Type B pancreatic cell (in vitro differentiated cells): ENCODE measurements around the gene VAPB. TPM values are rescaled to one million over a fixed set of nuclear protein-coding genes. Genes with fewer than 3 reads are reported as not detected.

ENCODE experiments used
- DNase-seq: peaks from one replicate; pipeline ENCODE4 v3.0.0; 2021; ENCODE audit warnings: mixed read lengths; ENCODE audit not compliant: unreplicated experiment; ENCODE audit errors: extremely low spot score
- H3K27ac Mint-ChIP-seq: 2 replicates; pipeline ENCODE4 v1.8.0; 2021; ENCODE audit warnings: mild to moderate bottlenecking, mixed read lengths
- H3K27me3 Mint-ChIP-seq: 2 replicates; pipeline ENCODE4 v1.8.0; 2021; ENCODE audit warnings: mixed read lengths
- H3K36me3 Mint-ChIP-seq: 2 replicates; pipeline ENCODE4 v1.8.0; 2021; ENCODE audit warnings: mixed read lengths
- H3K4me1 Mint-ChIP-seq: one replicate; pipeline ENCODE4 v1.8.0; 2021; ENCODE audit warnings: mixed read lengths; ENCODE audit not compliant: unreplicated experiment
- H3K4me3 Mint-ChIP-seq: 2 replicates; pipeline ENCODE4 v1.8.0; 2021; ENCODE audit warnings: mild to moderate bottlenecking, mixed read lengths
- H3K9me3 Mint-ChIP-seq: 2 replicates; pipeline ENCODE4 v1.8.0; 2021; ENCODE audit warnings: mixed read lengths
- total RNA-seq: library from RNA; stranded (reverse); gene quantifications from 2 replicates; pipeline ENCODE4 v1.2.1, GENCODE V29; 2021; ENCODE audit warnings: low replicate concordance
- TF ChIP-seq, protein P1 (sequence below): fragments of 200-600 bp; sonication (generic); conservative IDR thresholded peaks from 2 replicates; pipeline ENCODE4 v1.5.0; 2021; ENCODE audit warnings: antibody characterized with exemption, mild to moderate bottlenecking

VAPB gene
- total RNA-seq, 1 donor from 2014 or later: 58.9 TPM

DNA sequence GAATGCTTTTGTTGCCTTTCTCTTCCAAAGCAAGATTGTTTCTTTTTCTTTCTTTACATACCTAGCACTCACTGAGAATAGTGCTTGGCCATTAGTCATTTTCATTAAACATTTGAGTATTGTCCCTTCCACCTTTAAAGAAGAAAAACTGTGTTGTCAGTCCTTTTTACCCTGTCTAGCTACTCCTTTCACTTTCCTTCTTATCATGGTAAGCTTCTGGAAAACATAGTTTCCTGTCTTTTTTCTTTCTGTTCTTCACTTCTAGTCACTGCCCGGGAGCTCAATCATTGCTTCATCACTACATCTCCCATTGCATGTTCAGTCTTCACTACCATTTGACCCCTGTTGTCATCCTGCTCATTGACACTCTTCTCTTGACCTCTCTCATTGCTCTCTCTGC is 12.1 kb downstream of the VAPB start:
- Mint-ChIP-seq H3K36me3 (peaks cover 21% of the 10 kb centered on the region), H3K9me3 (no peaks in the 10 kb centered on the region), H3K4me3 (no peak overlapping the region), H3K4me1 (peaks cover 8% of the 10 kb centered on the region), H3K27ac (no peak overlapping the region), H3K27me3 (no peaks in the 10 kb centered on the region)
- TF ChIP-seq, protein P1, sequence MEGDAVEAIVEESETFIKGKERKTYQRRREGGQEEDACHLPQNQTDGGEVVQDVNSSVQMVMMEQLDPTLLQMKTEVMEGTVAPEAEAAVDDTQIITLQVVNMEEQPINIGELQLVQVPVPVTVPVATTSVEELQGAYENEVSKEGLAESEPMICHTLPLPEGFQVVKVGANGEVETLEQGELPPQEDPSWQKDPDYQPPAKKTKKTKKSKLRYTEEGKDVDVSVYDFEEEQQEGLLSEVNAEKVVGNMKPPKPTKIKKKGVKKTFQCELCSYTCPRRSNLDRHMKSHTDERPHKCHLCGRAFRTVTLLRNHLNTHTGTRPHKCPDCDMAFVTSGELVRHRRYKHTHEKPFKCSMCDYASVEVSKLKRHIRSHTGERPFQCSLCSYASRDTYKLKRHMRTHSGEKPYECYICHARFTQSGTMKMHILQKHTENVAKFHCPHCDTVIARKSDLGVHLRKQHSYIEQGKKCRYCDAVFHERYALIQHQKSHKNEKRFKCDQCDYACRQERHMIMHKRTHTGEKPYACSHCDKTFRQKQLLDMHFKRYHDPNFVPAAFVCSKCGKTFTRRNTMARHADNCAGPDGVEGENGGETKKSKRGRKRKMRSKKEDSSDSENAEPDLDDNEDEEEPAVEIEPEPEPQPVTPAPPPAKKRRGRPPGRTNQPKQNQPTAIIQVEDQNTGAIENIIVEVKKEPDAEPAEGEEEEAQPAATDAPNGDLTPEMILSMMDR: no peak
- no peak for DNase-seq

DNA sequence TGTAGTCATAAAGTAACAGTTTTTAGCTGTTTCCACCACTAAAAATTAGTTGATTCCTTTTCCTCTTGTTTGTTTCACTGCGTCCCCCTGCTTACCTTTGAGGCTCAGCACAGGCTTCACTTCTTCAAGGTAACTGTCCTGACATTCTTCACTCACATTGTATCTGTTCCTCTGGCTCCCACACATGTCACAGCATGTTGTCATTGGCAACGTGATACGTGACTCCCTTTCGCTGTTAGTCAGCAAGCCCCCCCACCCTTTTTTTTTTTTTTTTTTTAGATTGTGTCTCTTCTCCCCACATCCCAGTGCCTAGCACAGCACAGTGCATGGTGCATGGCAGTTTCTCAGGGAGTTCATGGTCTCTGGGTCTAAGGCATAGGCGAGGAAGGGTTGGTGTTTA is 13.3 kb downstream of the VAPB start:
- peaks cover 10% of the 10 kb centered on the region for H3K4me1 Mint-ChIP-seq
- H3K9me3 Mint-ChIP-seq: no peaks in the 10 kb centered on the region
- no peak overlapping the region for H3K27ac Mint-ChIP-seq
- H3K27me3 Mint-ChIP-seq: no peaks in the 10 kb centered on the region
- TF ChIP-seq, protein P1: no peak
- DNase-seq: no peak
- H3K4me3 Mint-ChIP-seq: no peak overlapping the region
- peaks cover 14% of the 10 kb centered on the region for H3K36me3 Mint-ChIP-seq

DNA sequence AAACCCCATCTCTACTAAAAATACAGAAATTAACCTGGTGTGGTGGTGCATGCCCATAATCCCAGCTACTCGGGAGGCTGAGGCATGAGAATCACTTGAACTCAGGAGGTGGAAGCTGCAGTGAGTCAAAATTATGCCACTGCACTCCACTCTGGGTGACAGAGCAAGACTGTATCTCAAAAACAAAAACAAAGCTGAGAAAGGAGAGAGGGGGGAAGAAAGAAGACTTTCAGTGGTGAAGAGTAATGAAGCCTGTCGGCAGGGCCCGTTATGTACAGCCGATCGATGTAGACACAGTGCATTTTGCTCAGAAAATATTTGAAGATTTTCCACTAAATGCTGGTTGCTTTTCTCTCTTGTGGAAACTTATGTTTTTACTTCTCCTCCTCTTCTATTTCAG is 13.8 kb downstream of the VAPB start:
- Mint-ChIP-seq H3K9me3 (no peaks in the 10 kb centered on the region), H3K27ac (no peak overlapping the region), H3K36me3 (peaks cover 13% of the 10 kb centered on the region), H3K4me1 (peaks cover 13% of the 10 kb centered on the region), H3K27me3 (no peaks in the 10 kb centered on the region), H3K4me3 (no peak overlapping the region)
- no peak for DNase-seq
- TF ChIP-seq, protein P1: no peak

DNA sequence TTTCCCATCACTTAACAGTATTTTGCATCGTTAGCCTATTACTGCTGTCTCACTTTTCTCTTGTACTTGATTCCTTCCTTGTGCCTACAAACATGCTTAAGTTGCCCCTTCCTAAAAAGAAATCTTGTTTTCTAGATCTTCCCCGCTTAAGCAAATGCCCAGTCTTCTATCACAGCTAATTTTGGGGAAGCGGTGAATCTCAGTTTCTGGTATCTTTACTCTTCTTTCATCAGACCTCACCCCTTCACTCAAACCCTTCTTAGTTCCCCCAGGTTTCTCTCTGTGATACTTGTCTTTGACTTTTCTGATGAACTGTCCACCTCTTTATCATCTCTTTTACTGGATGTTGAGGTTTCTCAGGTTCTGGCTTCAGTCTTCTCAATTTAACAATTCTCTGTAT is 14.2 kb downstream of the VAPB start:
- no peaks in the 10 kb centered on the region for H3K27me3 Mint-ChIP-seq
- TF ChIP-seq, protein P1: no peak

DNA sequence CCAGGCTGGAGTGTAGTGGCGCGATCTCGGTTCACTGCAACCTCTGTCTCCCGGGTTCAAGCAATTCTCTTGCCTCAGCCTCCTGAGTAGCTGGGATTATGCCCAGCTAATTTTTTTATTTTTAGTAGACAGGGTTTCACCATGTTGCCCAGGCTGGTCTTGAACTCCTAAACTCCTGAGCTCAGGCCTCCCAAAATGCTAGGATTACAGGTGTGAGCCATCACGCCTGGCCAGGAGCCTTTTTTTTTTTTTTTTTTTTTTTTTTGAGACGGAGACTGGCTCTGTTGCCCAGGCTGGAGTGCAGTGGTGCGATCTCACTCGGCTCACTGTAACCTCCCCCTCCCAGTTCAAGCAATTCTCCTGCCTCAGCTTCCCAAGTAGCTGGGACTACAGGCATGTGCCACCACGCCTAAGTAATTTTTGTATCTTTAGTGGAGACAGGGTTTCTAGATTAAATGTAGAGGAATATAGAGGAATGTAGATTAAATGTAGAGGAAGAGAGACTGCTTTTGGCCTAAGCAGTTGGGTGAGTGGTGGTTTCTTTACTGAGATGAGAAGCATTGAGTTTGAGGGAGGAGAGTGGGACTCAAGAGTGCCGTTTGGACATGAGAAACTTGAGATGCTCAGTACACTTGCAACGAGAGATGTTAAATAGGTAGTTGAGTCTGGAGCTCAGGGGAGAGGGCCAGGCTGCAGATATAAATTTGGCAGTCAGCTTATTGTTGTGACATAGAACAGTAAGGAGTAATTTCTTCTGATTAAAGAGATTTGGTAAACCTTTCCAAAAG is 16.7 kb downstream of the VAPB start:
- no peaks in the 10 kb centered on the region for H3K9me3 Mint-ChIP-seq
- TF ChIP-seq, protein P1: no peak

More for the DNA sequence above, 14.2 kb downstream of the VAPB start:
- Mint-ChIP-seq H3K27ac (no peak overlapping the region), H3K9me3 (no peaks in the 10 kb centered on the region), H3K36me3 (peaks cover 9% of the 10 kb centered on the region), H3K4me3 (no peak overlapping the region), H3K4me1 (peaks cover 18% of the 10 kb centered on the region)
- DNase-seq: no peak

More for the DNA sequence above, 16.7 kb downstream of the VAPB start:
- Mint-ChIP-seq H3K27ac (no peak overlapping the region), H3K36me3 (no peaks in the 10 kb centered on the region), H3K27me3 (no peaks in the 10 kb centered on the region), H3K4me3 (no peak overlapping the region), H3K4me1 (peaks cover 23% of the 10 kb centered on the region)
- DNase-seq: no peak
